Stimulated activated CD4-positive, alpha-beta T cell treated with anti-CD3 and anti-CD28 coated beads, Interleukin-1b, Interleukin-23, amount 100 ng/mL, for 24 hours (primary cell): ENCODE measurements around the gene CRISPLD2.

ENCODE experiments used
- DNase-seq, 4 experiments: peaks; one replicate each; pipeline ENCODE4 v3.0.0-alpha.2; 2020; ENCODE audit warnings: low read depth in 4 of 4, low spot score in 1 of 4

CRISPLD2 gene

GRCh38 chr16:84819644-84820304 lies at the start of gene CRISPLD2:
Gene CRISPLD2, plus strand, starts transcription at chr16:84819985. Its CDS starts 18,511 bp downstream, at chr16:84838496.
- DNase-seq = peak; percentile 76 to 88 (median 80)

- DNase-seq = no peak
Measured at GRCh38 chr16:84773312-84773711, 46.5 kb upstream of the CRISPLD2 start.

GRCh38 chr16:84774810-84775209 lies 45.0 kb upstream of the CRISPLD2 start:
- no peak for DNase-seq

- no peak for DNase-seq
Measured at GRCh38 chr16:84775262-84775810, 44.4 kb upstream of the CRISPLD2 start.

- DNase-seq = no peak
Measured at GRCh38 chr16:84777435-84777834, 42.4 kb upstream of the CRISPLD2 start.

- DNase-seq = no peak
Measured at GRCh38 chr16:84778720-84779119, 41.1 kb upstream of the CRISPLD2 start.

GRCh38 chr16:84780063-84780462 lies 39.7 kb upstream of the CRISPLD2 start:
- no peak for DNase-seq

- no peak for DNase-seq
Measured at GRCh38 chr16:84780544-84781376, 39.0 kb upstream of the CRISPLD2 start.

GRCh38 chr16:84782846-84783245 lies 36.9 kb upstream of the CRISPLD2 start:
- DNase-seq = no peak

GRCh38 chr16:84785843-84786581 lies 33.8 kb upstream of the CRISPLD2 start:
- DNase-seq = no peak

- no peak for DNase-seq
Measured at GRCh38 chr16:84786605-84787262, 33.1 kb upstream of the CRISPLD2 start.

GRCh38 chr16:84787263-84787622 lies 32.5 kb upstream of the CRISPLD2 start:
- DNase-seq = no peak

- DNase-seq = no peak
Measured at GRCh38 chr16:84788920-84789391, 30.8 kb upstream of the CRISPLD2 start.

GRCh38 chr16:84789431-84789830 lies 30.4 kb upstream of the CRISPLD2 start:
- DNase-seq = no peak

GRCh38 chr16:84790301-84790700 lies 29.5 kb upstream of the CRISPLD2 start:
- no peak for DNase-seq

GRCh38 chr16:84791088-84791487 lies 28.7 kb upstream of the CRISPLD2 start:
- DNase-seq = no peak

- DNase-seq = no peak
Measured at GRCh38 chr16:84791501-84791900, 28.3 kb upstream of the CRISPLD2 start.

- no peak for DNase-seq
Measured at GRCh38 chr16:84794186-84794585, 25.6 kb upstream of the CRISPLD2 start.

- no peak for DNase-seq
Measured at GRCh38 chr16:84794626-84795025, 25.2 kb upstream of the CRISPLD2 start.

GRCh38 chr16:84795329-84796053 lies 24.3 kb upstream of the CRISPLD2 start:
- DNase-seq = no peak
